GM18909 (cell line): ENCODE data around the gene C2orf15.
A peak's percentile ranks its signal among the peaks of the same experiment; 100 is the strongest.
"Not testable (repeated sequence)": the region's sequence is repeated elsewhere in the genome, so short reads cannot be mapped to it uniquely, and the experiment has no call there.

Experiments used
- ATAC-seq: cut with Tn5 transposase; IDR thresholded peaks from one replicate; pipeline ENCODE4 v1.9.1; 2021; ENCODE audit warnings: mild to moderate bottlenecking; ENCODE audit not compliant: unreplicated experiment, poor library complexity

The C2orf15 gene

GRCh38 chr2:99159594-99159993 is 18.1 kb downstream of the C2orf15 start:
- no peak for ATAC-seq

DNA sequence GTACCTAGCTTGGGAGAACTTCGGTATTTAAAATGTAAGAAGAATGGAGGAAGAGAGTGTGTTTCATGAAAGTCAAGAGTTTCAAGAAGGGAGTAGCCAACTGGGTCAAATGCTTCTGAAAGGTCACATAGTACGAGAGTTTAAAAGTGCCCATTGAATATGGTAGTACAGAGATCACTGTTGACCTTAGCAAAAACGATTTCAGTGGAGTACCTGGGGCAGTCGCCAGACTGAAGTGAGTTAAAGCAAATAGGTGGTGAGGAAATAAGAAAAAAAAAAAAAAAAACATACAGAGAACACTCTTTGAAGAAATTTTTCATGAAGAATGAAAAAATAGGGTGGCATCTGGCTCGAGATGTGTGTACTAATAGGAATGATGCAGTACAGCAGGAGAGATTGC is 24.7 kb downstream of the C2orf15 start:
- no peak for ATAC-seq

- no peak for ATAC-seq
Measured at GRCh38 chr2:99169534-99169933, 28.0 kb downstream of the C2orf15 start.

GRCh38 chr2:99171377-99172140 is 30.1 kb downstream of the C2orf15 start:
- no peak for ATAC-seq

DNA sequence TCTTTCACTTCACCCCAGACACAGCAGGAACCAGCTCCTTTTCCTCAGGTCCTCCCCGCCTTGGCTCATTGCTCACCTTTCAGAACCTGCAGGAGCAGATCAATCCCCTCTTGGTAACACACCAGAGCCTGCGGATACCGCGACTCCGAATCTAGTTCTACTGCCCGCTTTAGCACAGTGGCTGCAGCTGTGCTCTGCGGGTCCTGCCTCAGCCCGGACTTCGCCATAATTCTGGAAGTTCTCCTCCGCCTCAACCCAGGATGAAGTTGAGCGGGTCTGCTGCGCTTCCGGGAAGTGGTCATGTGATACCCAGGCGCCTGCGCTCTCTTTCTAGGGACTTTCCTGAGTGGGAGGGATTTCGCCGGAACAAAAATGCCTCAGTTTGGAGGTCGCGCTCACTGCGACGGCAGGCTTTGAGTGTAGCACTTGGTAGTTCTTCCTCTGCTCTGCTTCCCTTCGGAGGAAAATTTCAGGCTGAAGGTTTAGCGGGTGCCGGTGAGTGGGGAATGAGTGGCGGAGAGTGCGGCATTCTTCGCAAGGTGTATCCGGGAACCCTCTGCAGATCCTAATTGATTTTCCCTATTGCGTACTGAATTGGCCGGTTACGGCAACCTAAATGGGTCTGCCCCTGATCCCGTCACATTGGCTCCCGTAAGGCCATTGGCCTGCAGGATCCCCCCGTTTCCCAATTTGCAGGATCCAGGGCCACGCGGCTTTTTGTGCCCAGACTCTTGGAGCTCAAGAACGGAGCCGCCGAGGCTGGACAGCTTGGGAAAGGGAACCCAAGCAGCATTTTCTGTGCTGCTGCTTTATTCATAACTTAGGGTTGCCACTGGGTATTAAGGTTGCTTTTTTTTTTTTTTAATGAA is 39.5 kb downstream of the C2orf15 start, which contains the start of the genes MITD1 and MRPL30:
MITD1 (minus strand) TSS at position 304 of the 869 bp plus-strand sequence; CDS start at position 227, 77 bp downstream.
MRPL30 (plus strand) TSS at position 430 of the 869 bp plus-strand sequence. CDS start 5,020 bp downstream, outside the sequence.
- ATAC-seq = peak; percentile 94

GRCh38 chr2:99181624-99182000 is 40.1 kb downstream of the C2orf15 start:
- ATAC-seq = no peak

DNA sequence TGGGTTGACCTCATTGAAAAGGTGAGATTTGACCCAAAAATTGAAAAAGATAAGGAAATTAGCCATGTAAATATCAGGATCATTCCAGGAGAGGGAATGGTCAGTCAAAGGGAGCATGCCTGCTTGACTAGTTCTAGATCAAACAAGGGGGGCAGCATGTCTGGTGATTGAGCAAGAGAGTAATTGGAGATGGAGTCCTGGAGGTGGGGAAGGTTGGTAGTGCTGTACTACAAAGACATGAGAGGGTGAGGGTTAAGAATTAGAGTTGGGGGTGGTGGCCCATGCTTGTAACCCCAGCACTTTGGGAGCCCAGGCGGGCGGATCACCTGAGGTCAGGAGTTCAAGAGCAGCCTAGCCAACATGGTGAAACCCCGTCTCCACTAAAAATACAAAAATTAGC is 41.5 kb downstream of the C2orf15 start:
- ATAC-seq = no peak

DNA sequence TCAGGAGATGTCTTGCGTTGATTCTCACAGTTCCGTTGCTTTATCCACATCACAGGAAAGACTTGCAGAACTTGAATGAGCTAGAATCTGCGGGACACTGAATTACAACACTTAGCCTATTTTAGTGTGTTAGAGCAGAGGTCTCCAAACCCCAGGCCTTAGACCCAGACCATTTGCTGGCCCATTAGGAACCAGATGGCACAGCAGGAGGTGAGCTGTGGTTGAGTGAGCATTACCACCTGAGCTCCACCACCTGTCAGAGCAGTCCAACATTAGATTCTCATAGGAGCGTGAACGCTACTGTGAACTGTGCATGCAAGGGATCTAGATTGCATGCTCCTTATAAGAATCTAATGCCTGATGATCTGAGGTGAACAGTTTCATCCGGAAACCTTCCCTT is 43.3 kb downstream of the C2orf15 start:
- no peak for ATAC-seq

GRCh38 chr2:99187011-99187410 is 45.5 kb downstream of the C2orf15 start:
- ATAC-seq = no peak

GRCh38 chr2:99188357-99188756 is 46.9 kb downstream of the C2orf15 start:
- no peak for ATAC-seq

DNA sequence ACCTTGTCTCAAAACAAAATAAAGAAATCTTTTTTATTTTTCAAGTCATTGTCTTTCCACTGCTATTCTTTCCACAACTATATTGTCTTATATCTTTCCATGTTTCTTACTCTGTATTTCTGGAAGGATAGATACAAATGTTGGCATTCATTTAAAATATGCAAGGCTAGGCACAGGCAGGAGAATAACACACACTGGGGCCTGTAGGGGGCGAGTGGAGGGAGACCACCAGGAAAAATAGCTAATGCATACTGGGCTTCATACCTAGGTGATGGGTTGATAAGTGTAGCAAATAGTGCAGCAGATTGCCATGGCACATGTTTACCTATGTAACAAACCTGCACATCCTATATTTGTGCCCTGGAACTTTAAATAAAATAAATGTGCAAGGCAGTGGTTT is 49.0 kb downstream of the C2orf15 start:
- no peak for ATAC-seq

- not testable (repeated sequence) for ATAC-seq
Measured at GRCh38 chr2:99192364-99192763, 50.9 kb downstream of the C2orf15 start.

GRCh38 chr2:99198103-99198841 is 56.8 kb downstream of the C2orf15 start:
- no peak for ATAC-seq

GRCh38 chr2:99200076-99200800 is 58.7 kb downstream of the C2orf15 start:
- no peak for ATAC-seq
